NCI-H1436 (cell line): Measurements from ENCODE around the gene IL11.
"Not testable (repeated sequence)": the region's sequence is repeated elsewhere in the genome, so short reads cannot be mapped to it uniquely, and the experiment has no call there.

ENCODE experiments used
- DNase-seq: peaks from one replicate; lab custom pipeline; 2025; lab: John Stamatoyannopoulos, UW

Gene IL11

GRCh38 chr19:55370305-55370988, at the start of gene IL11:
Gene IL11 (minus strand): TSS chr19:55370463. CDS start chr19:55370310, 153 bp downstream.
- no peak for DNase-seq

GRCh38 chr19:55419624-55420236, 49.5 kb upstream of the IL11 start:
- DNase-seq: no peak

DNA sequence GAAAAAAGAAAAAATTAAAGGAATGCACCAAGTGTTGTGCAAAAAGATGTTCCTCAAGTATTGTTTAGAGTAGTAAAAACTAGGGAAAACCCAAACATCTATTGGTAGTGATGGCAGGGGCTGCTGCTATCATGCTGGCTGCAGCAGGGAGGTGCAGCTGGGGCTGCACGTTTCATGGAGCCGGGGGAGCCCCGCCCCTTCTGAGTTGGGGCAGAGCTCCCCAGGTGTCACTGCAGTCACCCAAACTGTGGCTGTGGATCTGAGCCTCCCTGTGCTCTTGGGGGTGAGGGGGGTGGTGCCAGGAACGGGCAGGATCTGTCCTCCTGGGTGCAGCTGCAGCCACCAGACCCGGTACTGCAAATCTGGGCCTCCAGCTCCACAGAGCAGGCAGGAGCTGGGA, 48.8 kb upstream of the IL11 start:
- DNase-seq: no peak

- peak; percentile 71 for DNase-seq
These were observed 47.9 kb upstream of the IL11 start for GRCh38 chr19:55418185-55418584.

GRCh38 chr19:55410168-55410567, 39.9 kb upstream of the IL11 start:
- no peak for DNase-seq

- not testable (repeated sequence) for DNase-seq
These were observed 38.9 kb upstream of the IL11 start for GRCh38 chr19:55409179-55409578.

DNA sequence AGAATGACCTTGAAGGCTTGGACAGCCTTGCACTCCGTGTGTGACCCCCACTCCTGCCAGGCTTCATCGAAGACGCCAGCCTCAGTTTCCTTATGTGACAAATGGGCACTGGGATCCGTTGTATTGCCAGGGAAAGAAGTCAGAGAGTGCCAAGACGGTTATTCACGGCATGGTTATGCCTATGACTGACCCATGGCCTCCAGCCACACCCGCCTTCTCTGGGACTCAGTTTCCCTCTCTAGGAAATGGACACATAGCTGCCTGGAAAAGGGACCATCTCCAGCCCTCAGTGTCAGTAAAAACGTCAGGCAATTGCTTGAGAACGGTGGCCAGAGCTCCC, 38.2 kb upstream of the IL11 start:
- DNase-seq: no peak

GRCh38 chr19:55407800-55408532, 37.7 kb upstream of the IL11 start:
- DNase-seq: peak; percentile 99

DNA sequence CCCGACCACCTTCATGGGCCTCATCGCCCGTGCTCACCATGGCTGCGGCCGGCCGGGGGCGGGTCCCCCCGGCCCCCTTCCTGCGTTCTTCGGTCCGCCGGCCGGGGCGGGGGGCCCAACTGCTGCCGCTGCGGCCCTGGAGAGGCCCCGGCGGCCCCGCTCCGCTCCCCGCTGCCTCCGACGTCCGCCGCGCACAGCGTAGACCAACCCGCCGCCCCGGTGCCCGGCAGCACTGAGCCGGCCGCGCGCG, 37.2 kb upstream of the IL11 start, which contains the start of gene UBE2S:
Gene UBE2S, minus strand, starts transcription at position 239 of the 250 bp plus-strand sequence. Its CDS starts 199 bp downstream, at position 40.
- DNase-seq: not testable (repeated sequence)

GRCh38 chr19:55406826-55407549, 36.7 kb upstream of the IL11 start:
- peak; percentile 14 for DNase-seq

- DNase-seq: no peak
These were observed 36.0 kb upstream of the IL11 start for GRCh38 chr19:55406091-55406825.

- DNase-seq: no peak
These were observed 35.4 kb upstream of the IL11 start for GRCh38 chr19:55405638-55406037.

DNA sequence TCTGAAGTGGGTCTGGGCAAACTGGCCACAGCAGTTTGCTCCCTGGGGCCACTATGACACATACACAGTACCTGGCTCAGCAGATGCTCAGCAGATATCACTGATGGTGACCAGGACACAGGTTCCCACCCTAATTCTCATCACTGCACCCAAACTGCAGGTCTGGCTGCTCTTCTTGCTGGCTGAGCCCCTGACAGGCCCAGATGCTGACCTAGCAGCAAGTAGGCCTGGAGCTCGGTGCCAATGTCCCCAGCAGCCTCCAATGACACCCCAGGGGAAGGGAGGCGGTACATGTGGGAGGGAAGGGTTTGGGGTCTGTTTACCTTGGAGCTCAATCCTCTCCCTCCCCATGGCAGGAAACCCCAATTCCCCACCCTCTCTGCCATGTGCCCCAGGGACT, 32.2 kb upstream of the IL11 start:
- no peak for DNase-seq

- not testable (repeated sequence) for DNase-seq
These were observed 31.1 kb upstream of the IL11 start for GRCh38 chr19:55401390-55401789.

- no peak for DNase-seq
These were observed 30.2 kb upstream of the IL11 start for GRCh38 chr19:55400281-55401087.

DNA sequence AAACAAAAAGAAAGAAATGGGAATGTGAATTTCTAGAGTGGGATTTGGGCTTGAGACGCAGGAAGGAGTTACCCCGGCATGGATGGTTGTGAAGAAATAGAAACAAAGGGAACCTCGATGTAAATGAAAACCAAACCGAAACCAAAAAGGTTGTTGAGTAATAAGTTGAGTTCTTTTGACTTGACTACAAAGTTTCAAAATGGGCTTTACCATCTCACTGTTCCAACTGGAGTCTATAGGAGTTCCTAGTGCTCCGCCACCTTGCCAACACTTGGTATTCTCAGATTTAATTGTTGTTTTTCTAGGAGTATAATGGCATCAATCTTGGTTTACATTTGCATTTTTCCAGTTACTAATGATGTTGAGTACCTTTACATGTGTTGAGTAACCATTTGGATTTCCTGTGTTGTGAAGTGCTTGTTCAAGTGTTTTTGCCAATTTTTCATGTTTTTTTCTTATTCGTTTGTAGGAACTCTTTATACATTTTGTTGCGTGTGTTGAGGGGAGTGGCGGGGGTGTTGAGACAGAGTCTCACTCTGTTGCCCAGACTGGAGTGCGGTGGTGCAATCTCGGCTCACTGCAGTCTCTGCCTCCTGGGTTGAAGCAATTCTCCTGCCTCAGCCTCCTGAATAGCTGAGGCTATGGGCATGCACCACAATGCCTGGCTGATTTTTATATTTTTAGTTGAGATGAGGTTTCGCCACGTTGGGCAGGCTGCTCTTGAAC, 28.1 kb upstream of the IL11 start:
- no peak for DNase-seq

DNA sequence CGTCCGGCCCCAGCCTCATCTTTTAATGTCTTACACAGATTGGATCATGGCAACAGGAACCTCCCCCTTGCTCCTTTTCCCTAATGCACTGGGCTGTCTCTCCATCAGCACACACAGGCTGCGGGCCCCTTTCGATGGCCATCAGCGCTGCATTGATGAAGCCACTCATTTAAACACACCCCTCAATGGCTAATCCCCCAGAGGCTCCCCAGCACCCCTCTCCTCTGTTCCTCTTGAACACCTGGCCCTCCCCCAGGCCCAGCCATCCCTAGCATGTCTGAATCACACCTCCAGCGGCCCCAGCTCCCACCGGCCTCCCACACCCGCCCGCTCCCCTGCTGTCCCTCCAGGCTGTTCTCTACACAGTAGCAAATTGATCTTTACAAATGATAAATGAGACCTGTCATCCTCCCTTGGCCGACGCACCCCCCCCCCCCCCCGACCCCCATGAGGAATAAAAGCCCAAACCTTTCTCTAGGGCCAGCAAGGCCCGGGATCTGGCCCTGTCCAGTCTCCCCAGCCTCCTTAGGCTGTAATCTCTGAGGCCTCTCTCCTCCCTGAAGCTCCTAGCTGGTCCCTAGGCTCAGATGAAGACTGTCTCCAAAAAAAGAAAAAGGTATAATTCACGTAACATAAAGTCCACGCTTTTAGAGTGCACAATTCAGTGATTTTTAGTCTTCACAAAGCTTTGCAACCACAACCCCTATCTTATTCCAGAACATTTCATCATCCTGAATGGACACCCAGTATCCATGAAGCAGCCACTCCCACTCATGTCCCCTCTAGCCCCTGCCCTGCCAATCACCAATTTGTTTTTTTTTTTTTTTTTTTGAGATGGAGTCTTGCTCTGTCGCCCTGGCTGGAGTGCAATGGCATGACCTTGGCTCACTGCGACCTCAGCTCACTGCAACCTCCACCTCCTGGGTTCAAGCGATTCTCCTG, 22.8 kb upstream of the IL11 start:
- DNase-seq: no peak

DNA sequence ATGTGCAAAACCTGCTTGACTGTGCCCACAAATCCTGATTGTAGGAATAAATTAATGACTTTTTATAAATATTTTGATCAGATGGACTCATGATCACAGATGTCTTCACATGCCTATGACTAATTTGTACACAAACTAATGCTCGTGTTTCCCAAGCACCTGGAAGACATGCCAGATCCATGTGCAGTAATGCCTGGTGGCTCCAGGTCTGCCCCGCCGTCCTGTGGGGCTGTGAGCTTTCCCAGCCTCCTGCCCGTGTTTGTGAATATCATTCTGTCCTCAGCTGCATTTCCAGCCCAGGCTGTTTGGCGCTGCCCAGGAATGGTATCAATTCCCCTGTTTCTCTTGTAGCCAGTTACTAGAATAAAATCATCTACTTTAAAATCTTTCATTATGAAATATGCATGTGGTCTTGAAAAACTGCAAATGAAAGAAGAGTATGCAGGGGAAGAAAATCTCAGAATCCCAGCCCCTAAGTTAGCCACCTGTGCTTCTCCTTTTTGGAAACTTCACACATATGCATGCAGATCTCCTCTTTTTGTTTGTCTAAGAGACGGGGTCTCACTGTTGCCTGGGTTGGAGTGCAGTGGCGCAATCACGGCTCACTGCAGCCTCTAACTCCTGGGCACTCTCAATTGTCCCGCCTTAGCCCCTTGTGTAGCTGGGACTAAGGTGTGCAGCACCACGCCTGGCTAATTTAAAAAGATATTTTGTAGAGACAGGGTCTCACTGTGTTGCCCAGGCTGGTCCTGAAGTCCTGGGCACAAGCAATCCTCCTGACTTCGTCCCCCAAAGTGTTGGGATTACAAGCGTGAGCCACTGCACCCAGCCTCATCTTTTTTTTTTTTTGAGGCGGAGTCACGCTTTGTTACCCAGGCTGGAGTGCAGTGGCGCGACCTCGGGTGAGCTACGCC, 21.7 kb upstream of the IL11 start:
- DNase-seq: no peak
